NOMO-1 treated with DMSO at 0.1 percent for 48 hours (cell line): Measurements from ENCODE around the gene CCDC171.
A peak's percentile ranks its signal among the peaks of the same experiment; 100 is the strongest.
"Not testable (repeated sequence)": the region's sequence is repeated elsewhere in the genome, so short reads cannot be mapped to it uniquely, and the experiment has no call there.

ENCODE experiments used
- DNase-seq: peaks from one replicate; lab custom pipeline; 2025; ENCODE audit not compliant: unreplicated experiment; lab: John Stamatoyannopoulos, UW

Gene CCDC171

GRCh38 chr9:15552636-15553527 lies at the start of gene CCDC171:
CCDC171 (plus strand) TSS chr9:15553043; CDS start chr9:15564089, 11,046 bp downstream.
- peak; percentile 77 for DNase-seq

- no peak for DNase-seq
Observed at GRCh38 chr9:15505921-15506320, 46.9 kb upstream of the CCDC171 start.

GRCh38 chr9:15509931-15510788 lies 42.7 kb upstream of the CCDC171 start:
- DNase-seq: no peak

DNA sequence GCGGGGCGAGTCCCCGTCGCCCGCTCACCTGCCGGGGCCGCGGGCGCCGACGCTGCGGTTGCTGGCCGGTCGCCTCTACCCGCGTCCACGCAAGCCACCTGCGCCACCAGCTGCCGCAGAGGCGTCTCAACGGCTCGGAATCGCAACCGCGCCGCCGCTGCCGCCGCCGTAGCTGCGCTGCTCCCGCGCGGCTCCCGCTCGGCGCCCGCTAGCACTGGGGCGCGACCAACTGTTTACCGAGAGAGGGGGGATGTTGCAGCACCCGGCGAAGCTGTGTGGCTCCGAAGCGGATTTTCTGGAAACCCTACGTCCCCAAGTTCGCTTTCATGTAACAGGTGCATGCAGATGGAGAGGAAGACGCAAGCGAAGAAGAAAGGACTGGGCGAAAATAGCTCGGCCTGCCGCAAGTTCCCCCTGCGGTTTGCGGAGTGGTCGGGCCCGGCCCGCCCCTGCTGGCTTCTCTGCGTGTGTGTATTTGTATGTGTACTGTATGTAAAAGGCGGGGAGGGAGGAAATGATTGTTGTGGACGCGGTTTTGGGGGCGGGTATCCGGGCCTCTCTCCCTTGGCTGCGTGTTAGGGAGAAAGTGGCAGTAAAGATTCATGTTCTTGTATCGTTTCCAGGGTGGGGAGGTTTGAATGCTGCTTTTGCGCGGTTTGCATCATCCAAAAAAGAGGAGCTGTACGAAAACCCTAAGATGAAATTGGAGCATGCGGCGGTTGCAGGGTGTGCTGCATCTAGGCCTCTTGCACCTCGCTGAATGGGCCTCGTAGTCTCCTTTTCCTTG lies 41.9 kb upstream of the CCDC171 start, which contains the start of gene PSIP1:
PSIP1 (minus strand) TSS at position 182 of the 787 bp plus-strand sequence. CDS start 782 bp downstream, outside the sequence.
- DNase-seq: peak; percentile 76

- no peak for DNase-seq
Observed at GRCh38 chr9:15512204-15512603, 40.6 kb upstream of the CCDC171 start.

GRCh38 chr9:15512889-15513288 lies 40.0 kb upstream of the CCDC171 start:
- no peak for DNase-seq

- DNase-seq: no peak
Observed at GRCh38 chr9:15513335-15513734, 39.5 kb upstream of the CCDC171 start.

- DNase-seq: no peak
Observed at GRCh38 chr9:15519831-15520230, 33.0 kb upstream of the CCDC171 start.

DNA sequence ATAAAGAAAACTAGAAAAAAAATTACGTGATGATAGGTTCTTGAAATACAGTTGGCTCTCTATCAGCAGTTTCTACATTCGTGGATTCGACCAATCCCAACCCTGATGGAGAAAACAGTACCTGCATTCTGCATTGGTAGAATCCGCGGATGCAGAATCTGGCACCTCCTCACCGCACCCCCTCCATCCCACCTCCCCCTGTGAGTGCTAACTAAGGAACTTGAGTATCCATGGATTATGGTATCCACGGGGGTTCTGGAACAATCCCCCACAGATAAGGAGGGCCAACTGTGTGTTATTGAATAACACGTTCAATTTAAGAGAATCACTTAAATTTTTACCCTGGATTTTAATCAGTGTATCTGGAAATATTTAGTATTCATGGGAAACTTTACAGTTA lies 31.6 kb upstream of the CCDC171 start:
- no peak for DNase-seq

DNA sequence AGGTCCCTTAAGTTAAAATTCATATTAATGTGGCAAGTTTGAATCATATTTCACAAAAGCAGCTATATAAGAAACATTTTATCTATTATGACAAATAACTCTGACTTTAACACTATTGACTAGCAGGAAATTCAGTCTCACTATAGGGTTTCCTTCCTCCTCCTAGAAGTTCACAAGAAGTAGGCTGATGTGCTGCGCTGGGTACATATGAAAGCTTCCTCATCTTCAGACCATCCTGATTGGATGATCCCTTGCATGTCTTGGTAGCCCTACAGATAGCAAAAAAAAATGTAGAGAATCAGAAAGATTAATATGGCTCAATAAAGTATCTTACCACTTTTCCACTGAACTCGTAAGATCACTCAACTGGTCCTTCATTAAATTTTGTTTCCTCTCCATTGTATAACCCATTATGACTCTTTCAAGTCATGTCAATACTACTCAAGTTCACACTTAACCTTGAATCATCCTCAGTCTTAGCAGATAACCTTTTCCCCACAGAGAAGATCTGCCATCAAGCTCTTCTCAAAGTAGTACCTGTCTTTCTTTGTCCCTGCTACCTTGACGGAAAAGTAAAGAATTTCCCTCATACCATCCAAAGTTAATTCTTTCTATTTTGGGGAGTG lies 30.6 kb upstream of the CCDC171 start:
- DNase-seq: no peak

GRCh38 chr9:15524845-15525455 lies 27.9 kb upstream of the CCDC171 start:
- DNase-seq: no peak

GRCh38 chr9:15525958-15526357 lies 26.9 kb upstream of the CCDC171 start:
- no peak for DNase-seq

- not testable (repeated sequence) for DNase-seq
Observed at GRCh38 chr9:15527035-15527434, 25.8 kb upstream of the CCDC171 start.

DNA sequence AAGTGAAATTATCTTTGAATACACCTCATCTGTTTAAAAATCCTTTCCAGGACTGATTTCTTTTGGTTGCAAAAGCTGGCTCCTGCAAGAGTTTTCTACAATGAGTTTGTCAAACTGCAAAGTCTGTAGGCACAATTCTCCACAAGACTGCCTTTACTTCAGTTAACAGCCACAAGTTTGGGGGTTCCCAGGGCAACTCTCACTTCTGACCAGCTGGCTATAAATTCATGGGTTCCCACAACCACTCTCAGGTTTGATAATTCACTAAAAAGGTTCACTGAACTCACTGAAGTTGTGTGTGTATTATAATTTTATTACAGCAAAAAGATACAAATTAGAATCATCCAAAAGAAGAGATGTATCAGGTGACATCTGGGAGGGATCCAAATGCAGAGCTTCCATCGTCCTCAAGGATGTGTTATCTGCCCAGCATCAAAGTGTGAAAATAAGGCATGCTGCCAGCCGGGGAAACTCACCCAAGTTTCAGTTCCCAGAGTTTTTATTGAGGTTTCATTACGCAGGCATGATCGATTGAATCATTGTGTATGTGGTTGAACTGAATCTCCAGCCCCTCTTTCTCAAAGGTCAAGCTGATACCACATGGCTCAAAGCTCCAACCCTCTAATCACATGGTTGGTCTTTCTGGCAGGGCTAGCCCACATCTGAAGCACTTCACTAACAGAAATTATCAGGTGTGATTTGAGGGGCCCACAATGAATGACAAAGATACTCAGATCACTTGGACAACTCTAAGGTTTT lies 23.1 kb upstream of the CCDC171 start:
- no peak for DNase-seq

GRCh38 chr9:15531380-15531779 lies 21.5 kb upstream of the CCDC171 start:
- DNase-seq: no peak

GRCh38 chr9:15541872-15542271 lies 11.0 kb upstream of the CCDC171 start:
- DNase-seq: no peak

DNA sequence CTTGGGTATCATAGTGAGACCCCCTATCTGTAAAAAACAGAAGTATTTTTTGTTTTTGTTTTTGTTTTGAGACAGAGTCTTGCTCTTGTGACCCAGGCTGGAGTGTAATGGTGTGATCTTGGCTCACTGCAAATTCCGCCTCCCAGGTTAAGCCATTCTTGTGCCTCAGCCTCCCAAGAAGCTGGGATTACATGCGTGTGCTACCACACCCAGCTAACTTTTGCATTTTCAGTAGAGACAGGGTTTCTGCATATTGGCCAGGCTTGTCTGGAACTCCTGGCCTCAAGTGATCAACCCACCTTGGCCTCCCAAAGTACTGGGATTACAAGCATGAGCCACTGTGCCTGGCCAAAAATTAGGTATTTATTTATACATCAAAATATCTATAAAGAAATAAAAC lies 10.2 kb upstream of the CCDC171 start:
- DNase-seq: no peak

GRCh38 chr9:15543047-15543813 lies 9.6 kb upstream of the CCDC171 start:
- DNase-seq: peak; percentile 63

DNA sequence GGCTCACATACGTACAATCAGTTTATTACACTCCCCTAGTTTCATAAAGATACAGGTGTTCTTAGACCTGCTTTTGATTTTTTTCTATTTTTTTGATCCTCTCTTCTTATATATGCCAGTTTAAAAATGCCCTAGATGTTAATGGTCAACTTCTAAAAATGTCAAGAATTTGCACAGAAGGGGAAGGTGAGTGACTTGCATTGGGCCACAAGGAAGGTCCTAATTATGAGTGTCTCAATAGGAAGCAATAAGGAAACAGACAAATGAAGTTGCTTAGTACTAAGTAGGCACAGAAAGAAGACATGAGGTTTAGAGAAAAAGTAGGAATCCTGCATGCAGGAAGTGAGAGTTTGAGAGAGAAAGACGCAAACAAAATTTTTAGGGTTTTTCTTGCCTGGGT lies 3.2 kb upstream of the CCDC171 start:
- DNase-seq: peak; percentile 46
